ENCODE data around the gene CD207. TPM values are rescaled to one million over a fixed set of nuclear protein-coding genes. Genes with fewer than 3 reads are reported as not detected.

The CD207 gene
- total and polyA plus RNA-seq, 4 donors = not detected

DNA sequence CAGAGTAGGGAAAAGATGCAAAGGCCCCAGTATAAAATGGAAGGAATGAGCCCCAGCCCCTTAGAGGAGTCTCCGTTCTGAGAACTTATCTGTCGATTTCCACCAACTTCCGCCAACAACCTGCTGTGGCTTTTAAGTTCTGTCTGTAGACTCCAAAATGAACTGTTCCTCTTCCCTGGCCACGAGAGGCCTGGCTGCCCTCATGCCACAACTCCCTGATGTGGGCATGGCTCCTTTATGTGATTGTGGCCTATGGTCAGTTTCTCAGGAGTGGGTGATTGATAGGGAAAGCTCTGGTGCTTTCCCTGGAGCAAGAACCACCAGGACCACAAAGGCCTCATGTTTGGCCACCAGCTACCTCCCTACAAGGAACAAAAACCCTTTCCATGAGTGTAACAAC, 18.8 kb upstream of the CD207 start:
- no peak for DNase-seq (ENCODE audit: low spot score)
- WGBS = 88% methylated on average over 4 of the region's 4 CpGs
- TF ChIP-seq, protein P1, sequence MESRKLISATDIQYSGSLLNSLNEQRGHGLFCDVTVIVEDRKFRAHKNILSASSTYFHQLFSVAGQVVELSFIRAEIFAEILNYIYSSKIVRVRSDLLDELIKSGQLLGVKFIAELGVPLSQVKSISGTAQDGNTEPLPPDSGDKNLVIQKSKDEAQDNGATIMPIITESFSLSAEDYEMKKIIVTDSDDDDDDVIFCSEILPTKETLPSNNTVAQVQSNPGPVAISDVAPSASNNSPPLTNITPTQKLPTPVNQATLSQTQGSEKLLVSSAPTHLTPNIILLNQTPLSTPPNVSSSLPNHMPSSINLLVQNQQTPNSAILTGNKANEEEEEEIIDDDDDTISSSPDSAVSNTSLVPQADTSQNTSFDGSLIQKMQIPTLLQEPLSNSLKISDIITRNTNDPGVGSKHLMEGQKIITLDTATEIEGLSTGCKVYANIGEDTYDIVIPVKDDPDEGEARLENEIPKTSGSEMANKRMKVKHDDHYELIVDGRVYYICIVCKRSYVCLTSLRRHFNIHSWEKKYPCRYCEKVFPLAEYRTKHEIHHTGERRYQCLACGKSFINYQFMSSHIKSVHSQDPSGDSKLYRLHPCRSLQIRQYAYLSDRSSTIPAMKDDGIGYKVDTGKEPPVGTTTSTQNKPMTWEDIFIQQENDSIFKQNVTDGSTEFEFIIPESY (IDR thresholded peaks at IDR 0.05) = no peak
- TF ChIP-seq HNF4A (conservative IDR thresholded peaks at IDR 0.05) (no peak), TAF1 (conservative IDR thresholded peaks at IDR 0.05) (no peak), NR2F2 (IDR thresholded peaks at IDR 0.05) (no peak), RAD21 (IDR thresholded peaks at IDR 0.05) (no peak), YY1 (IDR thresholded peaks at IDR 0.05) (no peak), RXRA (IDR thresholded peaks at IDR 0.05) (no peak), EGR1 (IDR thresholded peaks at IDR 0.05; ENCODE audit: low read depth in 2 of 2) (no peak), FOXA1 (IDR thresholded peaks at IDR 0.05) (no peak)
- TF ChIP-seq, protein P2, sequence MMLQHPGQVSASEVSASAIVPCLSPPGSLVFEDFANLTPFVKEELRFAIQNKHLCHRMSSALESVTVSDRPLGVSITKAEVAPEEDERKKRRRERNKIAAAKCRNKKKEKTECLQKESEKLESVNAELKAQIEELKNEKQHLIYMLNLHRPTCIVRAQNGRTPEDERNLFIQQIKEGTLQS (IDR thresholded peaks at IDR 0.05) = no peak
- TF ChIP-seq, protein P3, sequence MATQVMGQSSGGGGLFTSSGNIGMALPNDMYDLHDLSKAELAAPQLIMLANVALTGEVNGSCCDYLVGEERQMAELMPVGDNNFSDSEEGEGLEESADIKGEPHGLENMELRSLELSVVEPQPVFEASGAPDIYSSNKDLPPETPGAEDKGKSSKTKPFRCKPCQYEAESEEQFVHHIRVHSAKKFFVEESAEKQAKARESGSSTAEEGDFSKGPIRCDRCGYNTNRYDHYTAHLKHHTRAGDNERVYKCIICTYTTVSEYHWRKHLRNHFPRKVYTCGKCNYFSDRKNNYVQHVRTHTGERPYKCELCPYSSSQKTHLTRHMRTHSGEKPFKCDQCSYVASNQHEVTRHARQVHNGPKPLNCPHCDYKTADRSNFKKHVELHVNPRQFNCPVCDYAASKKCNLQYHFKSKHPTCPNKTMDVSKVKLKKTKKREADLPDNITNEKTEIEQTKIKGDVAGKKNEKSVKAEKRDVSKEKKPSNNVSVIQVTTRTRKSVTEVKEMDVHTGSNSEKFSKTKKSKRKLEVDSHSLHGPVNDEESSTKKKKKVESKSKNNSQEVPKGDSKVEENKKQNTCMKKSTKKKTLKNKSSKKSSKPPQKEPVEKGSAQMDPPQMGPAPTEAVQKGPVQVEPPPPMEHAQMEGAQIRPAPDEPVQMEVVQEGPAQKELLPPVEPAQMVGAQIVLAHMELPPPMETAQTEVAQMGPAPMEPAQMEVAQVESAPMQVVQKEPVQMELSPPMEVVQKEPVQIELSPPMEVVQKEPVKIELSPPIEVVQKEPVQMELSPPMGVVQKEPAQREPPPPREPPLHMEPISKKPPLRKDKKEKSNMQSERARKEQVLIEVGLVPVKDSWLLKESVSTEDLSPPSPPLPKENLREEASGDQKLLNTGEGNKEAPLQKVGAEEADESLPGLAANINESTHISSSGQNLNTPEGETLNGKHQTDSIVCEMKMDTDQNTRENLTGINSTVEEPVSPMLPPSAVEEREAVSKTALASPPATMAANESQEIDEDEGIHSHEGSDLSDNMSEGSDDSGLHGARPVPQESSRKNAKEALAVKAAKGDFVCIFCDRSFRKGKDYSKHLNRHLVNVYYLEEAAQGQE (IDR thresholded peaks at IDR 0.05) = no peak
- TF ChIP-seq, protein P4, sequence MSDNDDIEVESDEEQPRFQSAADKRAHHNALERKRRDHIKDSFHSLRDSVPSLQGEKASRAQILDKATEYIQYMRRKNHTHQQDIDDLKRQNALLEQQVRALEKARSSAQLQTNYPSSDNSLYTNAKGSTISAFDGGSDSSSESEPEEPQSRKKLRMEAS (IDR thresholded peaks at IDR 0.05) = no peak
- TF ChIP-seq, protein P5, sequence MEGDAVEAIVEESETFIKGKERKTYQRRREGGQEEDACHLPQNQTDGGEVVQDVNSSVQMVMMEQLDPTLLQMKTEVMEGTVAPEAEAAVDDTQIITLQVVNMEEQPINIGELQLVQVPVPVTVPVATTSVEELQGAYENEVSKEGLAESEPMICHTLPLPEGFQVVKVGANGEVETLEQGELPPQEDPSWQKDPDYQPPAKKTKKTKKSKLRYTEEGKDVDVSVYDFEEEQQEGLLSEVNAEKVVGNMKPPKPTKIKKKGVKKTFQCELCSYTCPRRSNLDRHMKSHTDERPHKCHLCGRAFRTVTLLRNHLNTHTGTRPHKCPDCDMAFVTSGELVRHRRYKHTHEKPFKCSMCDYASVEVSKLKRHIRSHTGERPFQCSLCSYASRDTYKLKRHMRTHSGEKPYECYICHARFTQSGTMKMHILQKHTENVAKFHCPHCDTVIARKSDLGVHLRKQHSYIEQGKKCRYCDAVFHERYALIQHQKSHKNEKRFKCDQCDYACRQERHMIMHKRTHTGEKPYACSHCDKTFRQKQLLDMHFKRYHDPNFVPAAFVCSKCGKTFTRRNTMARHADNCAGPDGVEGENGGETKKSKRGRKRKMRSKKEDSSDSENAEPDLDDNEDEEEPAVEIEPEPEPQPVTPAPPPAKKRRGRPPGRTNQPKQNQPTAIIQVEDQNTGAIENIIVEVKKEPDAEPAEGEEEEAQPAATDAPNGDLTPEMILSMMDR (IDR thresholded peaks at IDR 0.05; ENCODE audit: low read depth, low read length, missing input control) = no peak
- no peak overlapping the region for H3K27ac ChIP-seq (ENCODE audit: low read depth in 1 of 2, low read length in 2 of 2)
- no peaks in the 10 kb centered on the region for H3K4me1 ChIP-seq (ENCODE audit: control insufficient read depth in 4 of 4, insufficient read depth in 4 of 4, low read length in 3 of 4)
- no peaks in the 10 kb centered on the region for H3K36me3 ChIP-seq (ENCODE audit: control insufficient read depth in 4 of 4, insufficient read depth in 3 of 4, low read depth in 1 of 4, low read length in 3 of 4)
- no peak overlapping the region for H3K4me3 ChIP-seq (ENCODE audit: low read depth in 1 of 3, low read length in 3 of 3)
- no peaks in the 10 kb centered on the region for H3K9me3 ChIP-seq (ENCODE audit: control insufficient read depth in 4 of 4, low read length in 3 of 4)
- no peak overlapping the region for H3K9ac ChIP-seq (ENCODE audit: low read depth in 1 of 2, low read length in 2 of 2)
- H3K27me3 ChIP-seq (ENCODE audit: control insufficient read depth in 4 of 4, insufficient read depth in 4 of 4, low read length in 3 of 4) = peaks cover 0 to 2% (median under 1%) of the 10 kb centered on the region in 4 donors

DNA sequence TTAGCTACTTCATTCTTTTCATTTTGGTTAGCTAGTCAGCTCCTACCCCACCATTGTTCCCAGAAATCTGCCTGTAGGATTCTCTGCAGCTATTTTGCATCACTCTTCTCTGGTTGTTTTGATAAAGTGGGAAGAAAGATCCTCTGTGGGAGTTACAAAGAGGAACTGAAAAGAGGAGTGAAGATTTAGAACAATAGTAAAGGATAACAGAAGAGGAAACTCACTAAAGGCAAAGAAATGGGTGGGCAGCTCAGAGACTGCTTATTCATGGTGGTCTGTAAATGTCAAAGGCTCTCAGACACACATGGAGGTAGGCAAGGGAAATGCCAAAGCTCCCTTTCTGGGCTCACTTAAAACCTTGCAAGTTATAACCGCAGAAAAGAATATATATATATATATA, 17.2 kb upstream of the CD207 start:
- 84% methylated on average over 1 of the region's 1 CpG for WGBS
- no peak overlapping the region for H3K27ac ChIP-seq (ENCODE audit: low read depth in 1 of 2, low read length in 2 of 2)

More for the DNA sequence above, 17.2 kb upstream of the CD207 start:
- no peaks in the 10 kb centered on the region for H3K36me3 ChIP-seq (ENCODE audit: control insufficient read depth in 4 of 4, insufficient read depth in 3 of 4, low read depth in 1 of 4, low read length in 3 of 4)
- H3K27me3 ChIP-seq (ENCODE audit: control insufficient read depth in 4 of 4, insufficient read depth in 4 of 4, low read length in 3 of 4) = peaks cover 0 to 2% (median under 1%) of the 10 kb centered on the region in 4 donors
- H3K4me1 ChIP-seq (ENCODE audit: control insufficient read depth in 4 of 4, insufficient read depth in 4 of 4, low read length in 3 of 4) = no peaks in the 10 kb centered on the region
- H3K9me3 ChIP-seq (ENCODE audit: control insufficient read depth in 4 of 4, low read length in 3 of 4) = no peaks in the 10 kb centered on the region
- DNase-seq (ENCODE audit: low spot score) = no peak
- H3K9ac ChIP-seq (ENCODE audit: low read depth in 1 of 2, low read length in 2 of 2) = no peak overlapping the region
- TF ChIP-seq HNF4A (conservative IDR thresholded peaks at IDR 0.05) = no peak
- TF ChIP-seq FOXA2 (IDR thresholded peaks at IDR 0.05) = no peak
- TF ChIP-seq, protein P2 (IDR thresholded peaks at IDR 0.05) = no peak
- TF ChIP-seq, protein P1 (IDR thresholded peaks at IDR 0.05) = no peak
- no peak for TF ChIP-seq HNF4G (IDR thresholded peaks at IDR 0.05)
- TF ChIP-seq SP1 (IDR thresholded peaks at IDR 0.05) = no peak
- no peak for TF ChIP-seq EGR1 (IDR thresholded peaks at IDR 0.05; ENCODE audit: low read depth in 2 of 2)
- H3K4me3 ChIP-seq (ENCODE audit: low read depth in 1 of 3, low read length in 3 of 3) = no peak overlapping the region

All from liver (tissue), 9 donors.